Liver (tissue), 9 donors: Measurements from ENCODE around the gene DAG1. TPM values are rescaled to one million over a fixed set of nuclear protein-coding genes. Genes with fewer than 3 reads are reported as not detected.

ENCODE experiments used
- DNase-seq: peaks from one replicate; pipeline ENCODE4 v3.0.0-alpha.2; 2017; ENCODE audit warnings: low spot score
- H3K27ac ChIP-seq, 2 donors: one replicate each; pipeline ENCODE4 v1.7.0; 2013; ENCODE audit warnings: inconsistent platforms in 2 of 2, low read length in 2 of 2, control low read depth in 1 of 2, low read depth in 1 of 2, mild to moderate bottlenecking in 1 of 2
- H3K27me3 ChIP-seq, 4 donors: one replicate each; pipeline versions ENCODE4 v1.6.1 to v1.7.0; 2013; ENCODE audit warnings: low read length in 3 of 4, inconsistent platforms in 1 of 4, mild to moderate bottlenecking in 1 of 4, moderate library complexity in 1 of 4; ENCODE audit not compliant: control insufficient read depth in 4 of 4, insufficient read depth in 4 of 4
- H3K36me3 ChIP-seq, 4 donors: one replicate each; pipeline versions ENCODE4 v1.6.1 to v1.7.0; 2013; ENCODE audit warnings: low read length in 3 of 4, mild to moderate bottlenecking in 3 of 4, low read depth in 1 of 4, moderate library complexity in 1 of 4; ENCODE audit not compliant: control insufficient read depth in 4 of 4, insufficient read depth in 3 of 4
- H3K4me1 ChIP-seq, 4 donors: one replicate each; pipeline versions ENCODE4 v1.6.1 to v1.7.0; 2013; ENCODE audit warnings: low read length in 3 of 4, mild to moderate bottlenecking in 3 of 4, moderate library complexity in 1 of 4; ENCODE audit not compliant: control insufficient read depth in 4 of 4, insufficient read depth in 4 of 4
- H3K4me3 ChIP-seq, 3 donors: one replicate each; pipeline versions ENCODE4 v1.6.1 to v1.7.0; 2013; ENCODE audit warnings: low read length in 3 of 3, control low read depth in 1 of 3, low read depth in 1 of 3, mild to moderate bottlenecking in 1 of 3
- H3K9ac ChIP-seq, 2 donors: one replicate each; pipeline ENCODE4 v1.7.0; 2013; ENCODE audit warnings: low read length in 2 of 2, mild to moderate bottlenecking in 2 of 2, moderate library complexity in 2 of 2, control low read depth in 1 of 2, low read depth in 1 of 2
- H3K9me3 ChIP-seq, 4 donors: one replicate each; pipeline versions ENCODE4 v1.6.1 to v1.7.0; 2013; ENCODE audit warnings: low read length in 3 of 4; ENCODE audit not compliant: control insufficient read depth in 4 of 4
- EGR1 ChIP-seq, 2 donors: IDR thresholded peaks; 2 replicates each; pipeline ENCODE4 v1.6.1; 2016 to 2018; ENCODE audit warnings: antibody characterized with exemption in 2 of 2, low read depth in 2 of 2
- FOXA2 ChIP-seq: IDR thresholded peaks from 2 replicates; pipeline ENCODE4 v1.6.1; 2016; ENCODE audit warnings: antibody characterized with exemption
- GABPA ChIP-seq, 2 donors: IDR thresholded peaks in 1 of 2; conservative IDR thresholded peaks in 1 of 2; 2 replicates each; pipeline ENCODE4 v1.6.1; 2016; ENCODE audit warnings: antibody characterized with exemption in 2 of 2, mild to moderate bottlenecking in 1 of 2, moderate library complexity in 1 of 2
- HNF4A ChIP-seq, 2 donors: conservative IDR thresholded peaks; 2 replicates each; pipeline ENCODE4 v1.6.1; 2016; ENCODE audit warnings: antibody characterized with exemption in 2 of 2, mild to moderate bottlenecking in 2 of 2
- HNF4G ChIP-seq: IDR thresholded peaks from 2 replicates; pipeline ENCODE4 v1.6.1; 2016; ENCODE audit warnings: antibody characterized with exemption
- JUND ChIP-seq, 2 donors: IDR thresholded peaks; 2 replicates each; pipeline ENCODE4 v1.6.1; 2016; ENCODE audit warnings: antibody characterized with exemption in 2 of 2
- NR2F2 ChIP-seq: IDR thresholded peaks from 2 replicates; pipeline ENCODE4 v1.6.1; 2016; ENCODE audit warnings: antibody characterized with exemption
- RXRA ChIP-seq, 2 donors: IDR thresholded peaks; 2 replicates each; pipeline ENCODE4 v1.6.1; 2017 to 2018; ENCODE audit warnings: antibody characterized with exemption in 2 of 2, mild to moderate bottlenecking in 1 of 2
- SP1 ChIP-seq: IDR thresholded peaks from 2 replicates; pipeline ENCODE4 v1.6.1; 2018; ENCODE audit warnings: antibody characterized with exemption, mild to moderate bottlenecking
- TAF1 ChIP-seq: conservative IDR thresholded peaks from 2 replicates; pipeline ENCODE4 v1.6.1; 2016; ENCODE audit warnings: antibody characterized with exemption, mild to moderate bottlenecking
- WGBS: extraction: QIAGEN DNeasy Blood & Tissue Kit; methylation state at CpG from one replicate; pipeline ENCODE4 v1.1.7; 2013; 5-methylcytosine and 5-hydroxymethylcytosine counted together
- polyA plus RNA-seq, 2 donors: library from polyadenylated mRNA; stranded (reverse) in 1 of 2; unstranded in 1 of 2; fragments of 200-250 nt in 1 of 2; fragments of >200 nt in 1 of 2; fragmentation: Nextera tagmentation in 1 of 2; extraction: Ambion mirVana in 1 of 2; gene quantifications; one replicate each; pipeline versions ENCODE4 v1.2.1 to v1.2.3, GENCODE V29; 2013 to 2015
- total RNA-seq, 2 donors: library from RNA; depleted of rRNA; stranded (reverse); fragments of >200 nt; gene quantifications; one replicate each; pipeline ENCODE4 v1.2.3, GENCODE V29; 2014
- TF ChIP-seq, protein P1 (sequence below): IDR thresholded peaks from 2 replicates; pipeline ENCODE4 v1.6.1; 2016; ENCODE audit warnings: antibody characterized with exemption, mild to moderate bottlenecking
- TF ChIP-seq, protein P2 (sequence below): fragments of 150-350 bp; IDR thresholded peaks from 2 replicates; pipeline ENCODE4 v1.5.1; 2017; ENCODE audit warnings: improper control_type of control experiment, low read depth, low read length; ENCODE audit not compliant: missing input control
- TF ChIP-seq, protein P3 (sequence below): IDR thresholded peaks from 2 replicates; pipeline ENCODE4 v1.6.1; 2016; ENCODE audit warnings: antibody characterized with exemption
- TF ChIP-seq, protein P4 (sequence below): IDR thresholded peaks from 2 replicates; pipeline ENCODE4 v1.6.1; 2016; ENCODE audit warnings: antibody characterized with exemption
- TF ChIP-seq, protein P5 (sequence below): IDR thresholded peaks from 2 replicates; pipeline ENCODE4 v1.6.1; 2016; ENCODE audit warnings: antibody characterized with exemption
- donor health status: healthy.
- donor health status: healthy.
- donor health status: healthy.
- donor health status: healthy.
- donor health status: healthy.

The DAG1 gene
- total and polyA plus RNA-seq, 4 donors = 12.1 to 54.4 (median 28.5) TPM

DNA sequence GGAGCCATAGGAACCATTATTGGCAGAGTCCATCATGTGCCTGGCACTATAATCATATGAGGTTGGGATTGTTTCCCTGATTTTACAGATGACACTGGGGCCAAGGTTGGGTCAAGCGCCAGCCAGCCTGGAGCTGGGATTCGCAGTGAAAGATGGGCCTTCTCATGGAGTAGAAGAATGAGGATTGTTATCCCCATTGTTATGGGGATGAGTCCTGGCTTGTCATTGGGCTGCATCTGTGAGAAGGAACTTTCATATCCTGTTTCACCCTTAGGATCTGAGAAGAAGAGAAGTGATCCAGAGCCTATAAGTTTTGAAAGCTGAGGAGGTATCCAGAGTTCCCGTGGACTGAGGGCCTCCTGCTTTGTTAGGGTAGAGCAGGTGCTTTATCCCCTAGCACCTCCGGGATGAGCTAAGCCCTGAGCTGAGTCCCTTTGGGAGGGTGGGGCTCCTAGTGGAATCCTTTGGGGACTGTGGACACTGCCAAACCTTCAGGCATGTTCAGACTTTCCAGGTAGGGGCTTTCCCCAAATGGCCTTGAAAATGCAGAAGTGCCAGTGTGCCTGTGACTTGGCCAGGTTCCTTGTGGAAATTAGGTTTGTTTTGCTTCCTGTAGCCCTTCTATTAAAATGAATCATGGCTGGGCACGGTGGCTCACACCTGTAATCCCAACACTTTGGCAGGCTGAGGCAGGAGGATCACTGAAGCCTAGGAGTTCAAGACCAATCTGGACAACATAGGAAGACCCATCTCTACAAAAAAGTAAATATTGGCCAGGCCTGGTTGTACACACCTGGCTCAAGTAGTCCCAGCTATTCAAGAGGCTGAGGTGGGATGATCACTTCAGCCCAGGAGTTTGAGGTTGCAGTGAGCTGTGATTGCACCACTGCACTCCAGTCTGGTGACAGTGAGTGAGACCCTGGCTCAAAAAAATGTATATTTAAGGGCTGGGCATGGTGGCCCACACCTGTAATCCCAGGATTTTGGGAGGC, 54.0 kb downstream of the DAG1 start:
- no peaks in the 10 kb centered on the region for H3K27me3 ChIP-seq
- DNase-seq = no peak
- H3K27ac ChIP-seq = no peak overlapping the region
- no peaks in the 10 kb centered on the region for H3K9me3 ChIP-seq
- H3K4me1 ChIP-seq = peaks cover 8 to 22% (median 16%) of the 10 kb centered on the region in 4 donors
- TF ChIP-seq SP1 (no peak), TAF1 (no peak), FOXA2 (no peak), HNF4A (conservative IDR thresholded peaks at IDR 0.05) (no peak), JUND (IDR thresholded peaks at IDR 0.05) (no peak), RXRA (IDR thresholded peaks at IDR 0.05) (no peak), NR2F2 (no peak)
- TF ChIP-seq, protein P1, sequence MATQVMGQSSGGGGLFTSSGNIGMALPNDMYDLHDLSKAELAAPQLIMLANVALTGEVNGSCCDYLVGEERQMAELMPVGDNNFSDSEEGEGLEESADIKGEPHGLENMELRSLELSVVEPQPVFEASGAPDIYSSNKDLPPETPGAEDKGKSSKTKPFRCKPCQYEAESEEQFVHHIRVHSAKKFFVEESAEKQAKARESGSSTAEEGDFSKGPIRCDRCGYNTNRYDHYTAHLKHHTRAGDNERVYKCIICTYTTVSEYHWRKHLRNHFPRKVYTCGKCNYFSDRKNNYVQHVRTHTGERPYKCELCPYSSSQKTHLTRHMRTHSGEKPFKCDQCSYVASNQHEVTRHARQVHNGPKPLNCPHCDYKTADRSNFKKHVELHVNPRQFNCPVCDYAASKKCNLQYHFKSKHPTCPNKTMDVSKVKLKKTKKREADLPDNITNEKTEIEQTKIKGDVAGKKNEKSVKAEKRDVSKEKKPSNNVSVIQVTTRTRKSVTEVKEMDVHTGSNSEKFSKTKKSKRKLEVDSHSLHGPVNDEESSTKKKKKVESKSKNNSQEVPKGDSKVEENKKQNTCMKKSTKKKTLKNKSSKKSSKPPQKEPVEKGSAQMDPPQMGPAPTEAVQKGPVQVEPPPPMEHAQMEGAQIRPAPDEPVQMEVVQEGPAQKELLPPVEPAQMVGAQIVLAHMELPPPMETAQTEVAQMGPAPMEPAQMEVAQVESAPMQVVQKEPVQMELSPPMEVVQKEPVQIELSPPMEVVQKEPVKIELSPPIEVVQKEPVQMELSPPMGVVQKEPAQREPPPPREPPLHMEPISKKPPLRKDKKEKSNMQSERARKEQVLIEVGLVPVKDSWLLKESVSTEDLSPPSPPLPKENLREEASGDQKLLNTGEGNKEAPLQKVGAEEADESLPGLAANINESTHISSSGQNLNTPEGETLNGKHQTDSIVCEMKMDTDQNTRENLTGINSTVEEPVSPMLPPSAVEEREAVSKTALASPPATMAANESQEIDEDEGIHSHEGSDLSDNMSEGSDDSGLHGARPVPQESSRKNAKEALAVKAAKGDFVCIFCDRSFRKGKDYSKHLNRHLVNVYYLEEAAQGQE = no peak
- TF ChIP-seq, protein P2, sequence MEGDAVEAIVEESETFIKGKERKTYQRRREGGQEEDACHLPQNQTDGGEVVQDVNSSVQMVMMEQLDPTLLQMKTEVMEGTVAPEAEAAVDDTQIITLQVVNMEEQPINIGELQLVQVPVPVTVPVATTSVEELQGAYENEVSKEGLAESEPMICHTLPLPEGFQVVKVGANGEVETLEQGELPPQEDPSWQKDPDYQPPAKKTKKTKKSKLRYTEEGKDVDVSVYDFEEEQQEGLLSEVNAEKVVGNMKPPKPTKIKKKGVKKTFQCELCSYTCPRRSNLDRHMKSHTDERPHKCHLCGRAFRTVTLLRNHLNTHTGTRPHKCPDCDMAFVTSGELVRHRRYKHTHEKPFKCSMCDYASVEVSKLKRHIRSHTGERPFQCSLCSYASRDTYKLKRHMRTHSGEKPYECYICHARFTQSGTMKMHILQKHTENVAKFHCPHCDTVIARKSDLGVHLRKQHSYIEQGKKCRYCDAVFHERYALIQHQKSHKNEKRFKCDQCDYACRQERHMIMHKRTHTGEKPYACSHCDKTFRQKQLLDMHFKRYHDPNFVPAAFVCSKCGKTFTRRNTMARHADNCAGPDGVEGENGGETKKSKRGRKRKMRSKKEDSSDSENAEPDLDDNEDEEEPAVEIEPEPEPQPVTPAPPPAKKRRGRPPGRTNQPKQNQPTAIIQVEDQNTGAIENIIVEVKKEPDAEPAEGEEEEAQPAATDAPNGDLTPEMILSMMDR = no peak
- TF ChIP-seq, protein P3, sequence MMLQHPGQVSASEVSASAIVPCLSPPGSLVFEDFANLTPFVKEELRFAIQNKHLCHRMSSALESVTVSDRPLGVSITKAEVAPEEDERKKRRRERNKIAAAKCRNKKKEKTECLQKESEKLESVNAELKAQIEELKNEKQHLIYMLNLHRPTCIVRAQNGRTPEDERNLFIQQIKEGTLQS = no peak
- TF ChIP-seq, protein P4, sequence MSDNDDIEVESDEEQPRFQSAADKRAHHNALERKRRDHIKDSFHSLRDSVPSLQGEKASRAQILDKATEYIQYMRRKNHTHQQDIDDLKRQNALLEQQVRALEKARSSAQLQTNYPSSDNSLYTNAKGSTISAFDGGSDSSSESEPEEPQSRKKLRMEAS = no peak
- TF ChIP-seq, protein P5, sequence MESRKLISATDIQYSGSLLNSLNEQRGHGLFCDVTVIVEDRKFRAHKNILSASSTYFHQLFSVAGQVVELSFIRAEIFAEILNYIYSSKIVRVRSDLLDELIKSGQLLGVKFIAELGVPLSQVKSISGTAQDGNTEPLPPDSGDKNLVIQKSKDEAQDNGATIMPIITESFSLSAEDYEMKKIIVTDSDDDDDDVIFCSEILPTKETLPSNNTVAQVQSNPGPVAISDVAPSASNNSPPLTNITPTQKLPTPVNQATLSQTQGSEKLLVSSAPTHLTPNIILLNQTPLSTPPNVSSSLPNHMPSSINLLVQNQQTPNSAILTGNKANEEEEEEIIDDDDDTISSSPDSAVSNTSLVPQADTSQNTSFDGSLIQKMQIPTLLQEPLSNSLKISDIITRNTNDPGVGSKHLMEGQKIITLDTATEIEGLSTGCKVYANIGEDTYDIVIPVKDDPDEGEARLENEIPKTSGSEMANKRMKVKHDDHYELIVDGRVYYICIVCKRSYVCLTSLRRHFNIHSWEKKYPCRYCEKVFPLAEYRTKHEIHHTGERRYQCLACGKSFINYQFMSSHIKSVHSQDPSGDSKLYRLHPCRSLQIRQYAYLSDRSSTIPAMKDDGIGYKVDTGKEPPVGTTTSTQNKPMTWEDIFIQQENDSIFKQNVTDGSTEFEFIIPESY = no peak
- WGBS = 84% methylated on average over 5 of the region's 5 CpGs
- no peak overlapping the region for H3K4me3 ChIP-seq
- peaks cover 0 to under 1% (median 0%) of the 10 kb centered on the region in 4 donors for H3K36me3 ChIP-seq
- no peak overlapping the region for H3K9ac ChIP-seq

DNA sequence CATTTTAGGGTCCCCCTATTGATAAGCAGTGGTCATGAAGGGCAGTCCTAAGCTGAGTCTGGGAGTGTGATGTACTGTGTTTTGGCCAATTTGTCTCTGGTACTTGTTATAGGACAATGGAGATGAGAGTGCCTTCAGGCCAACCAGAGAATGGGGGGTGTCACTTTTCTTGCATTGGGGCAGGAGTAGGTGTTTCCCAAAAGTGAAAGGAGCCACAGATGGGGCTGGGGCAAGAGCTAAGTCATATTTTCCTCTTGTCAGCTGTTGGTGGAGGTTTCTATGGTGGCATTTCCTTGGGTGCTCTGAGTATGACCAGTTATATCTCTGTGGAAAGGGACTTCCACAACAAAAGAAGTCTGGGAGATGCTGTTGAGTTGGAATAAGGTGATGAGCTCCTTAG, 59.5 kb downstream of the DAG1 start:
- H3K27ac ChIP-seq = no peak overlapping the region
- no peak for TF ChIP-seq SP1
- no peak for TF ChIP-seq HNF4G
- TF ChIP-seq JUND (IDR thresholded peaks at IDR 0.05) = no peak
- no peak for TF ChIP-seq GABPA (IDR thresholded peaks at IDR 0.05 in 1 of 2, conservative IDR thresholded peaks at IDR 0.05 in 1 of 2)
- TF ChIP-seq, protein P1 = no peak
- no peak for TF ChIP-seq FOXA2
- TF ChIP-seq, protein P2 = no peak
- TF ChIP-seq EGR1 (IDR thresholded peaks at IDR 0.05; ENCODE audit: low read depth in 2 of 2) = no peak
- TF ChIP-seq RXRA (IDR thresholded peaks at IDR 0.05) = no peak
- DNase-seq = no peak
- H3K9ac ChIP-seq = no peak overlapping the region
- peaks cover 0 to 24% (median 16%) of the 10 kb centered on the region in 4 donors for H3K36me3 ChIP-seq
- no peak overlapping the region for H3K4me3 ChIP-seq
- H3K27me3 ChIP-seq = no peaks in the 10 kb centered on the region
- H3K4me1 ChIP-seq = peaks cover 2 to 7% (median 4%) of the 10 kb centered on the region in 4 donors
- H3K9me3 ChIP-seq = no peaks in the 10 kb centered on the region
